ENCODE results near the gene TMEM72. TPM values are rescaled to one million over a fixed set of nuclear protein-coding genes. Genes with fewer than 3 reads are reported as not detected.

TMEM72 gene
- total RNA-seq, 3 donors from 2014 or later (not counting 1 experiment from before 2014, with no cell fraction given) = not detected

DNA sequence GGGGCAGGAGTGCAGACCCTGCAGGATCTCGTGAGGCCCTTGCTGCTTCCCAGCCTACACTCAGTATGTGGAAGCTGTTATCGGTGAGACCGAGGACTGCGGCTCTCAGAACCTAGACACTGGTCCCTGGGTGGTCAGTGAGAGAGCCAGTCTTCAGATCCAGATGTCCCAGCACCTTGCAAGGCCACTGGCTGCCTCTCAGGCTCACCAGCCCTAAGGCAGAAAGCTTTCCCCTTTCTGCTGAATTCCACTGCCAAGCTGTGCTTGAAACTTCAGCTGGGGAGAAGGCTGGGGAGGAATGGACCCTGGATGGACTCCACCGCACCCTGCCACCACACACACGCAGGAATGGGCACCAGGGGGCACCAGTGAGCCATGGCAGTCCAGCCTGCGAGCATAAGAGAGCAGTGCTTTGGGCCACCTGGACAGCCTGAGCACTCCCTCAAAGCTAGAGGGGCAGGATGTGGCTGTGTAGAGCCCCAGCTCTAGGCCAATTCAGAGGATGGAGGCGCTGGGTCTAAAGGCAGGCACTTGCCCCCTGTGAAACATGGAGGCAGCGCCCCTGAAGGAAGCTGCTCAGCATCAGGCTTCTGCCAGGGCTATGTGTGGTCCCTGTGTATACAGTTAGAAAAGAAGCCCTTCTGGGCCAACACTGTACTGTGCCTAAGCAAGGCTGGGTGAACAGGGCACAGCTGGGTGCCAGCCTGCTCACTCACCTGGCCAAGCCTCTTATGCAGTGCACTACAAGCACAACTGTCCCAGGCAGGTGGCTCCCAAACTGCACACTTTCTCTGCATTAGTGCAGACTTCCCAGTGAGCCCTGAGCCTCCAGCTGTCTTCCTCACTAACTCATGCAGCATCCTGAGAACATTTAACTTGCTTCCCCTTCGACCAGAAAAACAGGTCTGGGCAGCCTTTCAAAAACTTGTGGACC lies 21.6 kb downstream of the TMEM72 start:
- Mint-ChIP-seq H3K36me3 (no peaks in the 10 kb centered on the region), H3K27me3 (ENCODE audit: low read depth in 2 of 2) (peaks cover 0 to 7% of the 10 kb centered on the region in 2 donors)
- peaks cover 30% of the 10 kb centered on the region for H3K4me1 ChIP-seq (ENCODE audit: control insufficient read depth, insufficient read depth, low read length)

DNA sequence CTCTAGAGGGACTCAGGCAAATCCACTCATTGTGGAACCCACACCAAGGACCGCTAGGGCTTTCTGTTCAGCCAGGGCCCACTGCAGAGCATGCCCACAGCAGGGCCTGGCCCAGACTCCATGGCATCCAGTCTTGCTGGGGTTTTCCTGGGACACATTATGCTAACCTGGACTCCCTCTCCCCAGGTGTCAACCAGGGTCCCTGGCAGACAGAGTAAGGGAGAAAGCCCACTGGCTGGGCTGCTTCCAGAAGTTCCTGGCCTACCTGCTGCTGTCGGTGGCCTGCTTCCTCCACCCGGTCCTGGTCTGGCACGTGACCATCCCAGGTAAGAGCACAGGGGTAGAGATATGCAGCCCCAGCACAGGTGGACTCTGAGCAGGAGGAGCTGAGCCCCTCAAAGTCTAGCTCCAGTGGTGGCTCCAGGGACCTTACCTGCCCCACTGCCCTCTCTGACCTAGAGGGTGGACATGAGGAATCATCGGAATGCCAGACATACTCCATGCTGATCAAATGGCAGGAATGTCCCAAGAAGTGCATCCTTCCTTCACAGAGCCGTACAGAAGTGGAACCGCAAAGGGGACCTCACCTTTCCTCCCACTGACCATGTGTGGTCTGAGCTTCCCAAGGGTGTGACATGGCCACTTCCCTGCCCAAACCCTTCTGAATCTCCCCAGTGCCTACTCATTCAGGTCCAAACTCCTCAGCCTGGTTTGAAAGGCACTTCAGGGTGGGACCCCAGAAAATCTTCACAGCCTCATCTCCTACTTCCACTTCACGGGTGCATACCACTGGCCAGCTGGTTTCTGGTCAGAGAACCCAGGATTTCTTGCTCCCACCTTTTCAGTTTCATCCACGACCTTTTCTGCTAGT lies 22.5 kb downstream of the TMEM72 start:
- Histone ChIP-seq H3K36me3 (ENCODE audit: control insufficient read depth, insufficient read depth, low read length) (no peaks in the 10 kb centered on the region), H3K27me3 (ENCODE audit: control insufficient read depth, insufficient read depth, low read length) (no peaks in the 10 kb centered on the region), H3K4me1 (ENCODE audit: control insufficient read depth, insufficient read depth, low read length) (peaks cover 30% of the 10 kb centered on the region), H3K4me3 (ENCODE audit: low read length) (no peak overlapping the region), H3K27ac (ENCODE audit: low read length) (no peak overlapping the region), H3K9me3 (ENCODE audit: control insufficient read depth, insufficient read depth, low read length) (no peaks in the 10 kb centered on the region)
- DNase-seq = no peak
- H3K27me3 Mint-ChIP-seq (ENCODE audit: low read depth in 2 of 2) = peaks cover 0 to 7% of the 10 kb centered on the region in 2 donors
- H3K27ac Mint-ChIP-seq = no peak overlapping the region
- intact Hi-C loops (cut with micrococcal nuclease) = no loop called here
- H3K4me1 Mint-ChIP-seq = peaks cover 23 to 37% of the 10 kb centered on the region in 2 donors
- H3K36me3 Mint-ChIP-seq = no peaks in the 10 kb centered on the region
- ATAC-seq = no peak
- 79% methylated on average over 9 of the region's 9 CpGs for WGBS (ENCODE audit: insufficient coverage)
- H3K9me3 Mint-ChIP-seq = no peaks in the 10 kb centered on the region
- H3K4me3 Mint-ChIP-seq = no peak overlapping the region
- TF ChIP-seq, protein P1, sequence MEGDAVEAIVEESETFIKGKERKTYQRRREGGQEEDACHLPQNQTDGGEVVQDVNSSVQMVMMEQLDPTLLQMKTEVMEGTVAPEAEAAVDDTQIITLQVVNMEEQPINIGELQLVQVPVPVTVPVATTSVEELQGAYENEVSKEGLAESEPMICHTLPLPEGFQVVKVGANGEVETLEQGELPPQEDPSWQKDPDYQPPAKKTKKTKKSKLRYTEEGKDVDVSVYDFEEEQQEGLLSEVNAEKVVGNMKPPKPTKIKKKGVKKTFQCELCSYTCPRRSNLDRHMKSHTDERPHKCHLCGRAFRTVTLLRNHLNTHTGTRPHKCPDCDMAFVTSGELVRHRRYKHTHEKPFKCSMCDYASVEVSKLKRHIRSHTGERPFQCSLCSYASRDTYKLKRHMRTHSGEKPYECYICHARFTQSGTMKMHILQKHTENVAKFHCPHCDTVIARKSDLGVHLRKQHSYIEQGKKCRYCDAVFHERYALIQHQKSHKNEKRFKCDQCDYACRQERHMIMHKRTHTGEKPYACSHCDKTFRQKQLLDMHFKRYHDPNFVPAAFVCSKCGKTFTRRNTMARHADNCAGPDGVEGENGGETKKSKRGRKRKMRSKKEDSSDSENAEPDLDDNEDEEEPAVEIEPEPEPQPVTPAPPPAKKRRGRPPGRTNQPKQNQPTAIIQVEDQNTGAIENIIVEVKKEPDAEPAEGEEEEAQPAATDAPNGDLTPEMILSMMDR (IDR thresholded peaks at IDR 0.05) = no peak

More for the DNA sequence above, 21.6 kb downstream of the TMEM72 start:
- peak; percentile 92 to 99 (median 99) for ATAC-seq
- Mint-ChIP-seq H3K4me1 (peaks cover 23 to 37% of the 10 kb centered on the region in 2 donors), H3K4me3 (no peak overlapping the region), H3K9me3 (no peaks in the 10 kb centered on the region), H3K27ac (no peak overlapping the region)
- Histone ChIP-seq H3K27me3 (ENCODE audit: control insufficient read depth, insufficient read depth, low read length) (no peaks in the 10 kb centered on the region), H3K9me3 (ENCODE audit: control insufficient read depth, insufficient read depth, low read length) (no peaks in the 10 kb centered on the region), H3K36me3 (ENCODE audit: control insufficient read depth, insufficient read depth, low read length) (no peaks in the 10 kb centered on the region), H3K27ac (ENCODE audit: low read length) (no peak overlapping the region), H3K4me3 (ENCODE audit: low read length) (no peak overlapping the region)
- WGBS (ENCODE audit: insufficient coverage) = 48% methylated on average over 10 of the region's 10 CpGs
- TF ChIP-seq, protein P1 (IDR thresholded peaks at IDR 0.05) = peak; percentile 97
- peak; percentile 84 to 86 for DNase-seq
- intact Hi-C loops (cut with micrococcal nuclease) = loop anchor here (1.0 kb wide), 1 partner anchor 43 kb away; no protein-coding TSS in a partner anchor

DNA sequence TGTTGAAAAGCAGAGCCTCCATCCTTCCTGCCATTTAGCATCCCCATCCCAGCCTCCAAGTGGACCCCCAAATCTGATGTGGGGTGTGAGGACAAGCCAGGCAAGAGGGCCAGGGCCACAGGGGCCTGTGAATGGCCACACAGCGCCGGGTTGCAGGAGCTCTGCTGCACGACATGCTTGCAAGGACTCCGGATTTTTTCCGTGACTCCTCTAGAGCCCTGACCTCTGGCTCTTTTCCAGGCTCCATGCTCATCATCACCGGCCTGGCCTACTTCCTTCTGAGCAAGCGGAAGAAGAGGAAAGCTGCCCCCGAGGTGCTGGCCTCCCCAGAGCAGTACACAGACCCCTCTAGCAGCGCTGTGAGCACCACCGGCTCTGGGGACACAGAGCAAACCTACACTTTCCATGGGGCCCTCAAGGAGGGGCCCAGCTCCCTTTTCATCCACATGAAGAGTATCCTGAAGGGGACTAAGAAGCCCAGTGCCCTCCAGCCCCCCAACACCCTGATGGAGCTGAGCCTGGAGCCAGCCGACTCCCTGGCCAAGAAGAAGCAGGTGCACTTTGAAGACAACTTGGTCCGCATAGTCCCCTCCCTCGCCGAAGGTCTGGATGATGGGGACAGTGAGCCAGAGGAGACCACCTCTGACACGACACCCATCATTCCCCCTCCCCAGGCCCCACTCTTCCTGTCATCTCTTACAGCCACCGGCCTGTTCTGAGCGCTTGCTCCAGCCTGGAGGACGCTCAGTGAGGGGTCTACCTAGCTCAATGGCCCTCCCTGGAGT lies 23.5 kb downstream of the TMEM72 start:
- peaks cover 30% of the 10 kb centered on the region for H3K4me1 ChIP-seq (ENCODE audit: control insufficient read depth, insufficient read depth, low read length)
- intact Hi-C loops (cut with micrococcal nuclease) = no loop called here
- no peak for ATAC-seq
- WGBS (ENCODE audit: insufficient coverage) = 90% methylated on average over 18 of the region's 18 CpGs
- H3K4me1 Mint-ChIP-seq = peaks cover 23 to 37% of the 10 kb centered on the region in 2 donors
- H3K27me3 ChIP-seq (ENCODE audit: control insufficient read depth, insufficient read depth, low read length) = no peaks in the 10 kb centered on the region
- no peaks in the 10 kb centered on the region for H3K36me3 ChIP-seq (ENCODE audit: control insufficient read depth, insufficient read depth, low read length)
- TF ChIP-seq, protein P1 (IDR thresholded peaks at IDR 0.05) = no peak
- H3K4me3 ChIP-seq (ENCODE audit: low read length) = no peak overlapping the region
- no peak for DNase-seq
- H3K27ac Mint-ChIP-seq = peak overlapping the region in 1 of 2 donors; percentile 57
- no peak overlapping the region for H3K27ac ChIP-seq (ENCODE audit: low read length)
- H3K9me3 Mint-ChIP-seq = no peaks in the 10 kb centered on the region
- no peaks in the 10 kb centered on the region for H3K36me3 Mint-ChIP-seq
- H3K4me3 Mint-ChIP-seq = no peak overlapping the region
- H3K9me3 ChIP-seq (ENCODE audit: control insufficient read depth, insufficient read depth, low read length) = no peaks in the 10 kb centered on the region
- H3K27me3 Mint-ChIP-seq (ENCODE audit: low read depth in 2 of 2) = peaks cover 0 to 7% of the 10 kb centered on the region in 2 donors
